Activated CD4-positive, CD25-positive, alpha-beta regulatory T cell treated with anti-CD3 and anti-CD28 coated beads, Interleukin-2, amount 50 U/mL, for 72 hours (primary cell): ENCODE results near the gene EFR3B.
"Not testable (repeated sequence)": the region's sequence is repeated elsewhere in the genome, so short reads cannot be mapped to it uniquely, and the experiment has no call there.

Experiments used
- DNase-seq: peaks from one replicate; pipeline ENCODE4 v3.0.0; 2021

EFR3B gene

DNA sequence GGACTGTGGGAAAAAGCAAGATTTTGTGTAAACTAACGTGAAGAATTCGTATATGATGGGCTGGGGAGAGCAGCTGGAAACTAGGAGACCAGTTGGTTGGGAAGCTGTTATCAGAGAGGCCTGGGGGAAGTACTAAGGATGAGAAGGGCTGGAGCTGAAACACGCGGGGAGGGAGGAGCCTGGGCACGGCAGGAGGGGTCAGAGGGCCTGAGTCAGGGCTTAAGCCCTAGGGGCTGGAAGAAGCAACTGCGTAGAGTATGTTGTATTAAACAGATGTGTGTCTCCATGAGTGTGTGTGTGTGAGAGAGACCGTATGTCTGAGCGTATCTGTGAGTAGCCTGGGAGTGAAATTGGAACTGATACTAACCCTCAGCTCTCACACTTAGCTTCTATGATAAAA is 118.1 kb downstream of the EFR3B start:
- DNase-seq: no peak

DNA sequence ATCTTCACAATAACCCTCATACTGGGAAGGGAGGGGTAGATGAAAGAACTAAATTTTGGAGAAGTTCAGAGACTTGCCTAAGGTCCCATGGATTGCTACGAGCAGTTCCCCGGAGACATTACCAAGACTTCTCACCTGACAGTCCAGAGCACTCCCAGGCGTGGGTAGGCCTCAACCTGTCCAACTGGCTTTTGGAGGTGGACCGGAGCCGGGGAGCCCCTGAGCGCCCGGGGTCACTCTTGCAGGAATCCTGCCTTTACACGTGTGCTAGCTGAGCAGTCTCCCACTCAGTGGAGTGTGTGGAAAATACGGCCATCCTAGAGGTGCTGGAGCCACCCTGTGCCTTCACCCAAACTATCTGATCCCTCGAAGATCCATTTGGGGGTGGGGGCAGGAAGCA is 118.5 kb downstream of the EFR3B start:
- no peak for DNase-seq

DNA sequence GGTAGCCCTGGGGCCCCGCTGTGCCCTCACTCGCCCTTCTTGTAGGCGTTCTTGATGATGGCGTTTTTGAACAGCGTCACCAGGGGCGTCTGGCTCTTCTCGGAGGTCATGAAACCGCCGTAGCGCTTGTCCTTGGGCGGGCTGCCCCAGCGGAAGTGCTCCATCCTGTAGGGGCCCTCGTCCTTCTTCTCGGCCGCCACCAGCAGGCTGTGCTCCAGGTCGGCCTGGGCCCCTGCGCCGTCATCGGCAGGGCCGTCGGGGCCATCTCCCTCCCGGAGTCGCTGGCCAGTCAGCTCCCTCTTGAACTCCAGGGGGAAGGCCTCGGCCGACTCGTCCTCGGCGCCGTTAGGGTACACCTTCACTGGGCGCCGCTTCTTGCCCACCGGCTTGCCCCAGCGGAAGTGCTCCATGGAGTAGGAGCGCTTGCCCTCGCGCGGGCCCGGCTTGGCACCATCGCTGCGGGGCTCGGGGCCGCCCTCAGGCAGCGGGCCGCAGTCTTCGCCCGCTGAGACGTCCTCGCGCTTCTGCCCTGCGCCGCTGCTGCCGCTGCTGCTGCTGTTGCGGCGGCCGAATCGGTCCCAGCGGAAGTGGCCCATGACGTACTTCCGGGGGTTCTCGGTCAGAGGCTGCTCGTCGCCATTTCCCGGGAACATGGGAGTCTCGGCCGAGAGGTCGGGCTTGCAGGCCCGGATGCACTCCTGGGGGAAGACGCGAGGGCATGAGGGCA is 119.3 kb downstream of the EFR3B start:
- DNase-seq: peak; percentile 74

DNA sequence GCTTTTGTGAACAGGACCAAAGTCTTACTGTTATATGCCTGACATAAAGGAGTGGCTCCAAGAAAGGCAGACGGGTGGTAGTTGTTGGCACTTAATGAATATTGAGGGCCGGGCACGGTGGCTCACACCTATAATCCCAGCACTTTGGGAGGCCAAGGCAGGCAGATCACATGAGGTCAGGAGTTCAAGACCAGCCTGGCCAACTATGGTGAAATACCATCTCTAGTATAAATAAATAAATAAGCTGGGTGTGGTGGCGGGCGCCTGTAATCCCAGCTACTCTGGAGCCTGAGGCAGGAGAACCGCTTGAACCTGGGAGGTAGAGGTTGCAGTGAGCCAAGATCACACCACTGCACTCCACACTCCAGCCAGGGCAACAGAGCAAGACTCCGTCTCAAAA is 120.2 kb downstream of the EFR3B start:
- not testable (repeated sequence) for DNase-seq

DNA sequence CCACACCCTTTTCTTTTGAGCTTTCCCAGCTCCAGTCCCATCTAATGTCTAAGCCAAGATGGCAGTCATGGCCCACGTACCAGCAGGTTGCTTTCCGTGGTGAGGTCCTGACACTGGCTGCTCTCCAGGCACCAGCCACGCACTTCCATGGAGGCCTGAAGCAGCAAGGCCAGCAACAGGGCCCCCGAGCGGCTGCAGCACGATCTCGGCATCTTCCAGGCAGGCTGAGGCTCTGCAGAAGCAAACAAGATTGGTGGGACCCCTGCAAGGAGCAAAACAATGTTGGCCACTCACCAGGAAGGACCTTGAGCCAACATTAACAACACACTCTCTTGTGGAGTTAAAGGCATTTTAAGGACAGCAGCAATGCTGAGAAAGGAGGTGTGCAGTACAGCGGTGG is 122.7 kb downstream of the EFR3B start:
- DNase-seq: no peak

DNA sequence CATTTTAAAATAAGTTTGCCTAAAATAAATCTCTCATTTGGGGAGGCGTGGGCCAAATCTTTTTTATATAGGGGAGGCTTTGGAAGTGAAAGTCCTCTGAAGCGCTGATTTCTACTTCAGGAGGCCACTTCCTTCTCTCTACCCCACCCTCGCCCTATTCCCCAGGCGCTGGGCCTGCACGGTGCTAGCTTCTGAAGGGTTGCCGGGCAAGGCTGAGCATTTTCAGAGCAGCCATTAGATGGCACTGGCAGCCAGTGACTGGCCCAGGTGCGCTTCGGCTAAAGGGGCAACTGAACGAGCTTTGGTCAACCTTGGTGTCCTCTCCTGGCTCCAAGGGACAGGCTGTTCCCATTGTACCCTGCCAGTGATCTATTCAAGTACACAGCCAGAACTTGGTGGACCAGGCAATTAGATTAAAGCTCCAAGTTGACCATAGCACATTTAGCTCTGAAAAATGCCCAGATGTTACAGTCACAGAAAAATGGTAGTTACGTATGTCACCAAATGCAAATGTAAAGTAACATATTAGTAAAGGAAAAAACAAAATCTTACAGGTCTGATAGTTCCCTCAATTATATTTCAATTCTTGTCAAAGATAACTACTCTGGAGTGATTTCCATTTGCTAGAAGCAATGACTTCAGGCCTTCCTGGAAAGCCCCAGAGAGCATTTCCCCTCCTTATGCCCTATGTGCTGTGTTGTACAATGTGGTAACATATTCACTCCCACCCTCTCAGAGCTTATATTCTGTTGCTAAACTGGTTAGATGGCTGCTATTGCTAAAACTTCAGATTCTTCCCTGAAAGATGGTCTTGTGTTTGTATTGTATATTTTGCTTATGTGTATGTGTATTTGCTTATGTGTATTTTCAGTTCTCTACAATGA is 124.4 kb downstream of the EFR3B start:
- DNase-seq: peak; percentile 29

DNA sequence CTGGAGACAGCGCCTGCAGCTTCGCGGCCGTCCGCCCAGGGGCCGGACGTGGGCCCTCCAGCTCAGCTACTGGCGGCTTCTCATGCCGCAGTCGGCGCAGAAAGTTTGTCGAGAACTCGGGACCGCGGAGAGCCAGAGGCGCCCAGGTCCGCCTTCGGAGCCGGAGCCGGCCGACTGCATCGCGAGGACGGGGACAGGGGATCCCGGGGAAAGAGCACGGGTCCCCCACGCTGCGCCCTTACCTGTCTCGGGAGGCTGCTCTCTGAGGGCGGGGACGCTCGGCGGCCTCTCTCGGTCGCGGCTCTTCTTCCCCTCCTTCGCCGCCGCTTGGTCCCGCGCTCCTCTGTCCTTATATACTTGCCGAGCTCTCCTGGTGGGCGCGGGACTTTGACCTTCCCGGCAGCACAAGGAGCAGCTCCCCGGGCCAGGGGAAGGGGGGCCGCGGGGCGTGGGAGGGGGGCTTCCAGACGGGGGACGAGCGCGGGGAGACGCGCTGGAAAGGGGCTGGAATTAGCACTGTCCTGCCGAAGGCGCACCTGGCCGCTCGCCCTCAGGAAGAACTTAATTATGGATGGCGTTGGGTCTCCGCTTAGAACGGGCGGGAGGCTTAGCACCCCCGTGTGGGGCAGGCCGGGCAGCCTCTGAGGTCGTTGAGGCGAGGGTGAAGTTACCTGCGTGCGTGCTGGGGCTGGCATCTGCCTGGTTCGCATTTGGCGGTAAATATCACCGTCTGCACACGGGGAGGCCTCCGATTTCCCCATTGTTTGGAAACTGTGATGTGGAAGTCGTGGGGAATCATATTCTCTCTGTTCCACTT is 126.6 kb downstream of the EFR3B start, which contains the start of gene POMC:
Gene POMC (minus strand): TSS at position 325 of the 817 bp plus-strand sequence. CDS start 3,808 bp downstream, outside the sequence.
- DNase-seq: peak; percentile 48

DNA sequence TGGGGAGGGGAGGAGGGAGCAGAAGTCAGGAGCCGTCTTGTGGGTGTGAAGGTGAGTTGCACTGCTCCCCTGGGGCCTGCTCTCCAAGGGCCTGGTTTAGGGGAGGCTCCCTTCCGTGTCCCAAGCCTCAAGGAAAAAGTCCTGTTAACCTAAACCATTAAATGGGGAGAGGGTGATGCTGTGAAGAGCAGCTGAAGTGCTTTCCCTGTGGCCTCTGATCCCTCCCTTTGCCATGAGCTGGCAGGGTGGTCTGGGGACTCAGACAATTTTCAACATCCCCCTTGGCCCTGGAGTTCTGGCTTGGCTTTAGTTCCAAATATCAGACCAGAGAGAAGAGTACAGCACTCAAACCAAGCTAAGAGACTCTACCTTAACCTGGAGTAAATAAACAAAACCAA is 127.2 kb downstream of the EFR3B start:
- no peak for DNase-seq

DNA sequence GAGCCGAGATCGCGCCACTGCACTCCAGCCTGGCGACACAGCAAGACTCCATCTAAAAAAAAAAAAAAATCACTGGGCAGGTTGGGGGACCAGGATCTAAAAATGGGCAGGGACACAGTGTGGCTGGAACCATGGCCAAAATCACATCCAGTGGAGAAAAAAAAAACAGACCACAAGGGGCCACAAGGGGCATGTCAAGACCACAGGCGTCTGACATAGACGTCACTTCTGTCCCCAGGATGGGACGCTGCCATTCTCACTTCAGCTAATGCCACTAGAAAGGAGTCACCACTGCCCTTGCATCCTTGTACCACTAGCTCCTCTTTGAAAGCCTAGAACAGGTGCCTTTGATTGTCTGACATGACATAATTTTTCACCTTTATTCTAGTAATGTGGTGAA is 129.0 kb downstream of the EFR3B start:
- no peak for DNase-seq

DNA sequence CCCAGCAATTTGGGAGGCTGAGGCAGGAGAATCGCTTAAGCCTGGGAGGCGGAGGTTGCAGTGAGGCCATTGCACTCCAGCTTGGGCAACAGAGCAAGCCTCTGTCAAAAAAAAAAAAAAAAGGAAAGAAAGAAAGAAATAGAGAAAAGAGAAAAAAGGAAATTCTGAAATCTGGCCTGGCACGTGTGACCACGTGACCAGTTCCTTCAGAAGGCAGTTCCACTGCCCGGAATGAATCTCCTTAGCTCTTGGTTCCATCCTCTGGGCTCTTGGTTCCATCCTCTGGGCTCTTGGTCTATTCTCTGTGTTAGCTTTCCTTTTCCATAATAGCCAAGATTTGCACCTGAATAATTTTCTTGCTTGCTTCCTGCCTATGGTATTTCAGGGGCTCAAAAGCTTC is 131.8 kb downstream of the EFR3B start:
- no peak for DNase-seq

DNA sequence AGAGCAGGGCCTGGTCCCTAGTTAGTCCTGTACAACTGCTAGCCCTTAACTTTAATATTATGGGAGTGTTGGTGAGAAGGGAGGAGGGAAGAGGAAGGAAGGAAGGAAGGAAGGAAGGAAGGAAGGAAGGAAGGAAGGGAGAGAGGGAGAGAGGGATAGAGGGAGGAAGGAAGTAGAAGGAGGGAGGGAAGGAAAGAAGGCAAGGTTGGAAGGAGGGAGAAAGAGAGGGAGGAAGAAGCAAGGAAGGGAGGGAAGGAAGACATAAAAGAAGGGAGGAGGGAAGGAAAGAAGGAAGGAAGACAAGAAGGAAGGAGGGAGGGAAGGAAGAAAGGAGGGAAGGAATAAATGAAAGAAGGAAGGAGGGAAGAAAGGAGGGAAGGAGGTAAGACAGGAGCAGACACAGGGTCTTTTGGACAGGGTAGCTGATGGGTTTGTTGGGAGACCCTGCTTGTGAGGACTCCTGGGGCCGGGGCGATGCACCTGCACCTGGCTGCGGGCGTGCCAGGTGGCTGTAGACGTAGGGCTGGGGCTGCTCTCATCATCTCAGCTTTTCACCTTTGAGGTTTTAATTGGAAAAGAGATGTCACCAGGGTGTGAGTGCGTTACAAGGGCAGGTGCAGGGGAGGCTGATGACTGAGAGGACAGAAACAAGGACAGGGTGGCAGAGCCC is 132.5 kb downstream of the EFR3B start:
- DNase-seq: no peak

DNA sequence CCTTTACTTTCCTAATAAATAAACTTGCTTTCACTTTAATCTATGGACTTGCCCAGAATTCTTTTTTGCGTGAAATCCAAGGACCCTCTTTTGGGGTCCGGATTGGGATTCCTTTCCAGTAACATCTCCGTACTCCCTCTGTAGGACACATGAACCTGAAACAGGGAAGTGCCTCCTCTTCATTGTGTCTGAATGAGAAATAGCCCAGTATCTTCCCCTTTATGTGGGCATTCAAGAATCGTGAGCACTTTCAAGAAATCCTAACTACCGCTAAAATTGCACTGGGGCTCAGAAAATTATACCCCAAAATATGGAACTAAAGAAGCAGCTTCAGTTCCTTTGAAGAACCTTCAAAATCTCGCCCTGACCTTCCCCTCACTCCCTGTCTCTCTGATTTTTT is 134.3 kb downstream of the EFR3B start:
- no peak for DNase-seq

DNA sequence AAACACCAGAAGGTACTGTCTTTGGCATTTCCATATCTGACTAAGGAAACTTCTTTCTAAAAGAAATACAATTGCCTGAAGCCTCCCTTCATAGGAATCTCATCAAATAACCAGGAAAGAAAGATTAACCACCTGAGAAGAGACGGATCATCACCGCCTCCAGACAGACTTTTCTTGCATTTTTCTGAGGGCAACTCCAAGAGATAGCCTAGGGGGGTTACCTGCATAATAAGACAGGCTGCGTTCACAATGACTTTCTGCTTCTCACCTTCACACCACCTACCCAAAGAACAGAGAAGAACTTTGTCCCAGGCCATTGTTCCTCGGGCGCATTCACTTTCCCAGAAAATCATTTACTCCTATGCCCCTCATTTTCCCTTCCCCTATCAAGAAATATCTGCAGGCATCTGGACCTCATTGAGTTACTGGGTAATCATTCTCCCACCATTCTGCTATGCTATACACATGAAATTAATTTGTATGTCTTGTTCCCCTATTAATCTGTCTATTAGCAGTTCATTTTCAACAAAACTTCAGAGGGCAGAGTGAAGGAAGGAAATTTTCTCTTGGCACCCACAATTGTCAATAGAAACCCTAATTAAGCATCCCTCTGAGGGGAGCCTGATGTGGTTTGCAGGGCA is 134.8 kb downstream of the EFR3B start:
- DNase-seq: no peak

DNA sequence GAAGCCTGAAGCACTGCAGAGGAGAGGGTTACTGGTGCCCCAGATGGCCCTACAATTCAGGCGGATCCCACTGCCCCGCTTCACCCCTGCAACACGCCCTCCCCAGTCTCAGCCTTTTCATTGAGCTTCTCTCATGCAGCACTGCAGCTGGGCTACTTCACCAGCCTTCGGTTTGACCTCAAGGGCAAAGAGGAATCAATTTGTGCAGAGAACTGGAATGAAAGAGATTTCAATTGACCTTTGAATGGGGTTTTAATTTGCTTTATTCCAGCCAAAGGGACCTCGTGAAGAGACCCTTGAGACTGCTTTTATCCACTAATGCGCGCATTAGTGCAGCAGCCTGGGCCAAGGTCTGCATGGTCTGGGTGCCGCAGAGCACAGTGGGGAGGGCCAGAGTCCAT is 135.3 kb downstream of the EFR3B start:
- DNase-seq: no peak

DNA sequence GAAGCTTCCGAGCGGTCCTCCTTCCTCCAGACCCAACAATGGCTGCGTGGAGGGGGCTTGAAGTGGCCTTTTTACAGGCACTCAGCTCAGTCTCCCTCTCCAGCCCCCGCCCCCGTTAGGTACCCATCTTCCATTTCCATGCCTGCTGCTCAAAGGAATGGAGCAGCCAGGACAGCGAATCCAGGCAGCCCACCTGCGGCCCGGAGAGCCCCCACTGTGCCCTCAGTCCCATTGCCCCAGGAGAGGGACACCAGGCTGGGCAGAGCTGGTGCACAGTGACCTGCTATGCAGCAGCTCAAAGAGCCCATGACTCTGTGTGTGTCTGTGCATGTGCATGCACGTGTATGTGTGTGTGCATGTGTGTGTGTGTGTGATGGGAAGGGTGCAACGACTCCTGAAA is 137.1 kb downstream of the EFR3B start:
- no peak for DNase-seq

DNA sequence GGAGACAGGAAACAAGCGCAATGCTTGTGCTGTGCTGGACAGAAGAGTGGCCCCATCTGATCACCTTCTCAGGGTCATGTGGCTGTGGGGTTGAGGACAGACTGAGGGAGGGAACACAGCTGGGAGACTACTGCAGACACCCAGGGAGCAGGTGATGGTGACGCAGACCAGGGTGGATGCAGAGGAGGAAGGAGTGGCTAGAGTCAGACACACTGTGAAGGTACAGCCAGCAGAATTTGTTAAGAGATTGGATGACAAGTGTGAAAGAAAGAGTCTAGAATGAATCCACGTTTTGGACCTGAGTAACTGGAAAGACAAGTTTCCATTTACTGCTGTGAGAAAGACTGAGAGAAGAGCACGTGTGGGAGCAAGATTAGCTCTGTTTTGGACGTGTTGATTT is 142.4 kb downstream of the EFR3B start:
- DNase-seq: no peak

DNA sequence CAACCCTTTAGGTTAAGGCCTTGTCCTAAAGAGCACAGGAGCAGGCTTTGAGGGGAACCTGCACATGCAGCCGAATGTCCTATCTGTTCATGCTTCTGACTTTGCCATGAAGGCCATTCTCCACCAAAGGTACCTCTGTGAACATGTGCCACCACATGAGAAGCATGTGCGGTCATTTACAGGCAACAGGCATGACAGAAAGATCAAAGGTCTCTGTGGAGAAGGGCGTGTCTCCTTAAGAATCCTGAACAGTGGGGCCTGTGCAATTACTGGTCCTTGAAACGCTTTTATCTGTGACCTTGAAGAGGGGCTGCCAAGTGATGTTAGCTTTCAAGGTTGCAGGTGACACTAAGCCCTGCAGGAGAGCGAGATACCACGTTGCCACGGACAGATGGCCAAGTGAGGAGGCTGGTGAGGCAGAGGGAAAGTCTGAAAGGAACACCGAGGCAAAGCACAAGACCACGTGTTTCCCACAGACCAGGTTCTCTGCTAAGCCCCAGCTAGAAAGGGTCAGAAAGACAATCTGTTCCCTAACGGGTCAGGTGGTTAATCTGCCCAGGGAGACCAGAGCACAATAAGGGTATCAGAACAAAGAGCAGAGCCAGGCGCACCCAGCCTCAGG is 146.0 kb downstream of the EFR3B start:
- DNase-seq: no peak

DNA sequence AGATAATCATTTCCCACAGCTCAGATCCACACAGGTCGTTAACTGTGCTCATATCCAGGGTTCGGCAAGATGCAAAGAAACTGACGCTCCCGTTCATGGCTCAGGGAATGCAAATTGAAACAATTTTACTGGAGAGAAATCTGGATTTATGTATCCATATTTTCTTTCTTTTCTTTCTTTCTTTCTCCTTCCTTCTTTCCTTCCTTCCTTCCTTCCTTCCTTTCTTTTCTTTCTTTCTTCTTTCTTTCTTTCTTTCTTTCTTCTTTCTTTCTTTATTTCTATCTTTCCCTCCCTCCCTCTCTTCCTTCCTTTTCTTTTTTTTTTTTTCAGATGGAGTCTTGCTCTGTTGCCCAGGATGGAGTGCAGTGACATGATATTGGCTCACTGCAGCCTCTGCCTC is 146.5 kb downstream of the EFR3B start:
- no peak for DNase-seq

DNA sequence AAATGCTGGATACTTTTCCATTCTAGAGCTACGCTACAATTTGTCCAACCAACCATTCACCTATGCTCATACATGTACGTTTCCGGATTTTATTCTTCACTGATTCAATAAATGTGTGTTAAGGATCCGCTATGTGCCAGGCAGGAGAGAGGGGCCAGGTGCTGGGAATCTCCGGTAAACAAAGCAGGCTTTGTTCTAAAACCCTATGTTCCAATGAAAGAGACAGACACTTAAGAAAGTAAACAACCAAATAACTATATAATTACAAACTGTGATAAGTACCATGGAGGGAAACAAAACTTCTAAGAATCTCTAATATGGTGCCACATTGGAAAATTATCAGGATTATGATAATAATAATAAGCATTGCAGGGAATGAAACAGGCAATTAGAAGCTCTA is 148.7 kb downstream of the EFR3B start:
- no peak for DNase-seq

DNA sequence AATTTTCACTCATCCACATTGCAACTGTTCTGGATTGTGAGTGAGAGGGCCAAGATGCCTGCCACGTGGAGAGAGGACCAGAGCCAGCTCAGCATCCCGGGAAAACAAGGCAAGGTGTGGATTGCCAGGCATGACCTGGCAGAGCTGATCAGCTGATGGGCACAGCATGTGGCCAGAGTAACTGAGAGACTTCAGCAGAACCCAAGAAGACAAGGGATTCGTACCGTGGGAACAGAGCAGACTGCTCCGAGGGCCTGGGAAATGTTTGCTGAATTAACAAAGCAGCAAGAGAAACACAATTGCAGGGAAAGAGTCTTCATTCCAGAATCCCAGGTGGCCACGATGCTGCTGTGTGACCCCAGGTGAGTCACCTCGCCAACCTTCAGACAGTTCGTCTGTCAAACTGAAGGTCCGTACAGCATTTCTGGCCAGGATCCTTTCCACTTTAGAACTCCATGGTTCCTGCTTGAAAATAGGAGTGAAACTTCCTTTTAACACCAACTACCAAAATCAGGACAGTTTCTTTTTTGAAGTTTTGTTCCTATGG is 152.8 kb downstream of the EFR3B start:
- no peak for DNase-seq
